ENCODE results near the gene CYB5R4.

CYB5R4 gene, protein sequence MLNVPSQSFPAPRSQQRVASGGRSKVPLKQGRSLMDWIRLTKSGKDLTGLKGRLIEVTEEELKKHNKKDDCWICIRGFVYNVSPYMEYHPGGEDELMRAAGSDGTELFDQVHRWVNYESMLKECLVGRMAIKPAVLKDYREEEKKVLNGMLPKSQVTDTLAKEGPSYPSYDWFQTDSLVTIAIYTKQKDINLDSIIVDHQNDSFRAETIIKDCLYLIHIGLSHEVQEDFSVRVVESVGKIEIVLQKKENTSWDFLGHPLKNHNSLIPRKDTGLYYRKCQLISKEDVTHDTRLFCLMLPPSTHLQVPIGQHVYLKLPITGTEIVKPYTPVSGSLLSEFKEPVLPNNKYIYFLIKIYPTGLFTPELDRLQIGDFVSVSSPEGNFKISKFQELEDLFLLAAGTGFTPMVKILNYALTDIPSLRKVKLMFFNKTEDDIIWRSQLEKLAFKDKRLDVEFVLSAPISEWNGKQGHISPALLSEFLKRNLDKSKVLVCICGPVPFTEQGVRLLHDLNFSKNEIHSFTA

GRCh38 chr6:83859410-83860358 is at the start of gene CYB5R4:
Gene CYB5R4 (plus strand): TSS chr6:83859689. CDS start chr6:83859783, 94 bp downstream.
- DNase-seq (ENCODE audit: low read depth) = peak; percentile 91

DNA sequence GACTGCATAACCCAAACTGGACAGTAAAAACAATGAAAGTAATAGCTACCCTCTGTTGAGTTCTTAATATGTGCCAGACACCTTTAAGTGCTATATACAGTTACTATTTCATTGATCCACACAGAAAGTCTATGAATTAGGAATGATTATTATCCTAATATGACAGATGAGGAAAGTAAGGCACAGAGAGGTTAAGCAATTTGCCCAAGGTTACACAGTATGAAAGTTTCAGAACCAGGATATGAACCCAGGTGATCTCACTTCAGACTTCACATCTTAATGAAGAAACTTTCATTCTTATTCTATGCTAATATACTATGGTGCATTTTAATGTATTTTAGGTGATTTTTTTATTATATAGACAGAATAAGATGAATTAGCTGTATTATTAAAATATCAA is 46.9 kb upstream of the CYB5R4 start:
- no peak for DNase-seq (ENCODE audit: low read depth)

- DNase-seq (ENCODE audit: low read depth) = no peak
These were observed 43.7 kb upstream of the CYB5R4 start for GRCh38 chr6:83815631-83816272.

GRCh38 chr6:83822629-83823169 is 36.8 kb upstream of the CYB5R4 start:
- DNase-seq (ENCODE audit: low read depth) = no peak

DNA sequence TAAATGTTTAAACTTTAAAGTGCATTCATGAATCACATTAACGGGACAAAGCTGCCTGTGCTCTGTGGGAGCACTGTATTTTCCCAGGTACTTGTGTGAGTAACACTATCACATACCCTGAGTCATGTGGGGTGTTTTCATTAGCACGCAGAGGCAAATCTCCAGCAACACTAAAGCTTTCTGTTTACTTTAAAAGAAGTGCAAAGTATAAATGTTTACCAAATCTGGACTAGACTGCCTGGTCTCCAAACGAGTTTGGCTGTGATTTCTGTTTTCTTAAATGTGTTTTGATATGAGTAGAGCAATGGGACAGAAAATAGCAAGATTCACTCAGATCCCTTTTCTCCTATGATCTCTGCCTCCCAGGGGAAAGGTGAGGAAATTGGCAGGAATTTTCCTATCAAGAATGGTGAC is 35.1 kb upstream of the CYB5R4 start:
- no peak for DNase-seq (ENCODE audit: low read depth)

GRCh38 chr6:83824831-83825230 is 34.7 kb upstream of the CYB5R4 start:
- DNase-seq (ENCODE audit: low read depth) = no peak

- no peak for DNase-seq (ENCODE audit: low read depth)
These were observed 32.4 kb upstream of the CYB5R4 start for GRCh38 chr6:83827050-83827449.

DNA sequence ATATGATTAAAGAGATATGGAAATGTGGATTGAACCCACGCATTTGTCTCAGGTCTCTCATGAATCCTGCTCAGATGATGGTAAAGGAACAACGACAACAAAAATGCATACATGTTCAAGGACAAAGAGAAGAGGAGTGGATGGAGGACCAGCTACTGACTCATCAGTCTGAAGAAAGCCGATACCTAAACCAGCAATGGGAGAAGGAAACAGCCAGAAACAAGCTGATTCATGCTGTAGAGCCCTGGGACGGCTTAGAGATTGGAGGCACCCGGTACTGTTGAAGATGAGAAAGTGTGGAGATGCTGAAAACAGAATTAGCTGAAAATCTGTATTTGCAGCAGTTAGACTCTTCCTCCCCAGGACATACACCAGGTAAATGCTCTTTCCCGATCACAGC is 20.8 kb upstream of the CYB5R4 start:
- DNase-seq (ENCODE audit: low read depth) = no peak

DNA sequence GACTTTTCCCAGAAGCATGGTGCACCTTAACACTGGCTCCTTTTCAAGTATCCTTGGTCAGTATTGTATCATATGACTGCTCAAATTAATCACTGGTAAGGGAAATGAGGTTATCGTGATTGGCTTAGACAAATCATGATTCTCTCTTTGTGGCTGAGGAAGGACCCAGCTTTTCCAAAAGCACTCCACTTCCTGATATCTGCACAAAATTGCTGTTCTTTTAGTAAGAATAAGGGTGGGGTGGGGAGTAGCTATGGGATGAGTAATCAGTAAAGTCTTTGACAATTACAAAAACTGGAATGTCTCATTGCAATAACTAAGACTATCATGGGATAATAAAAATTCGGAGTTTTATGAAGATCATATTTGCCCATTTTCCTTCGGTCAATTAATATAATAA is 15.3 kb upstream of the CYB5R4 start:
- DNase-seq (ENCODE audit: low read depth) = no peak

DNA sequence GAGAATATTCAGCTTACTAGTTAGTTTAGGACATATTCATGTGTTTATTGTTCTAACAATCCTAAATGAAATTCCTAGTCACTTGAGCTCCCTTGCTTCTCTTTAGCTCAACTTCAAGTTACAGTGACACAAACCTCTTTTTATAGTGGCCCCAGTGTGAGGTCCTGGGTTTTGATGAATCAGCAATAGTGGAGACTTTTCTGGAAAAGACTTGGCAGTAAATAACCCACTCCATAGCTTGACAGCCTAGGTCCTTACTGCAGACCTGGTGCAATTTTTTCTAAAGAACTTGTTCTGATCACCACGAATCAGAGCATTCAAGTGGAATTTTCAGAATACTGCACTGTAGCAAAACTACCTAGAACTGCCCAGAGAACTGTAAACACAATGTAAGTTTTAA is 13.2 kb upstream of the CYB5R4 start:
- DNase-seq (ENCODE audit: low read depth) = no peak

- no peak for DNase-seq (ENCODE audit: low read depth)
These were observed 12.3 kb upstream of the CYB5R4 start for GRCh38 chr6:83847179-83847578.

DNA sequence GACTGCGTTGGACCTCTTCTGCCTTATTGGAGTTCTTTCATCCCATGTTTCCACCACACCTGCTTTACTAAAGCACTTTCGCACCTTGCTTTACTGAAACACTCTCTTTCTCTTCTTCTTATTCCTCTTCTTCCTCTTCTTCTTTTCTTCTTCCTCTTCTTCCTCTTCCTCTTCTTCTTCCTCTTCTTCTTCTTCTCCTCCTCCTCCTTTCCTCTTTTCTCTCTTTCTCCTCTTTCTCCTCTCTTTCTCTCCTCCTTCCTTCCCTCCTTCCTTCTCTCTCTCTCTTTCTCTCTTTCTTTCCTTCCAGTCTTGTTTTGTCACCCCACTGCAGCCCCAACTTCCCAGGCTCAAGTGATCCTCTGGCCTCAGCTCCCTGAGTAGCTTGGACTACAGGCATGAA is 10.4 kb upstream of the CYB5R4 start:
- DNase-seq (ENCODE audit: low read depth) = no peak

GRCh38 chr6:83849610-83850009 is 9.9 kb upstream of the CYB5R4 start:
- DNase-seq (ENCODE audit: low read depth) = no peak

- no peak for DNase-seq (ENCODE audit: low read depth)
These were observed 6.8 kb upstream of the CYB5R4 start for GRCh38 chr6:83852528-83853177.

DNA sequence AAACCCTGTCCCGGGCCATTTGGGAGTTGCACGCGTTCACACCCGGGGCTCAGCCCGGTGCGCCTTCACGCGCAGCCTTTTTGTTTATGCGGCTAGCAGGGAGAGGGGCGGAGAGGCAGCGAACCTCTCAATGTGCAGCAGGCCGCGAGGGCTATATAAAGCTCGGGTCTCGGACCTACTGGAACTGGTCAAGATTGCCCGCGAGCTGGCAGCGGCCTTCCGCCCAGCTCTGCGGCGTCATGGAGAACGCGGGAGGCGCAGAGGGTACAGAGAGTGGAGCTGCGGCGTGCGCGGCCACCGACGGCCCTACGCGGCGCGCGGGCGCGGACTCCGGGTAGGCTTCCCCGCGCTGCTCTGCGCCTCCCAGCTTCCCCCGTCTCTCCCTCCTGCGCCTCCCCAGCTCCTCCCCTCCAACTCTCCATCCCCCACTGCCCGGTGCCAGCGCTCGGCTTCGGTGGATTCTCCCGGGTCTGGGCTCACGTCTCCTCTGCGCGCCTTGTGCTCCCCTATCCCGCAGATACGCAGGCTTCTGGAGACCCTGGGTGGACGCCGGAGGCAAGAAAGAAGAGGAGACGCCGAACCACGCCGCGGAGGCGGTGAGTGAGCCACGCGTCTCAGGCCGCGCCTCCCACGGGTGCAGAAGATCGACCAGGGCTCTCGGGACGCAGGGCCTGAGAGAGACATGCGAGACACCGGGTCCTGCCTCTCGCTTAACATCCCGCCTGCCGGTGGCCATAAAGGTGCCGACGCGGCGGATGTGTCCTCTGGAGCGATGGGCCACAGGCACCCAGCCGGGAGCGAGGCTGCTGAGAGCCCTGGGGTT is 6.1 kb upstream of the CYB5R4 start, which contains the start of gene RIPPLY2:
TSS of gene RIPPLY2 (plus strand) at position 183 of the 823 bp plus-strand sequence. CDS start at position 240, 57 bp downstream.
- no peak for DNase-seq (ENCODE audit: low read depth)

GRCh38 chr6:83854001-83854501 is 5.4 kb upstream of the CYB5R4 start:
- no peak for DNase-seq (ENCODE audit: low read depth)

DNA sequence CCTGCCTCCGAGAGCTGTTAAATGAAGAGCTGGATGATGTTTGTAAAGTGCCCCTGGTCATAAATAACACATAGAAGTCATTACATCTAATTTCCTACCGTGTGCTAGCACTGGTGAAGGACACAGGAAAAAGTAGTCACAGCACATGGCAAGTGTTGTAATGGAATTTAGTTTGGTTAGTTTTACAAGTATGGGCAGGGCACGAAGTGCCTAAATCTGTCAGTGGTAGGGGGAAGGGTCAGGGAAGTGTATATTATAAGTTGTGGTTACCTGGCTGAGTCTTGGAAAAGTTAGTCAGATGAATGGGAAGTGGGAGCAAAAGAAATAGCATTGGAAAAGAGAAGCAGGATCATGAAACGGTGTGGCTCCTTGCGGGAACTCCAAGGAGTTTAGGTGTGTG is 4.7 kb upstream of the CYB5R4 start:
- no peak for DNase-seq (ENCODE audit: low read depth)

DNA sequence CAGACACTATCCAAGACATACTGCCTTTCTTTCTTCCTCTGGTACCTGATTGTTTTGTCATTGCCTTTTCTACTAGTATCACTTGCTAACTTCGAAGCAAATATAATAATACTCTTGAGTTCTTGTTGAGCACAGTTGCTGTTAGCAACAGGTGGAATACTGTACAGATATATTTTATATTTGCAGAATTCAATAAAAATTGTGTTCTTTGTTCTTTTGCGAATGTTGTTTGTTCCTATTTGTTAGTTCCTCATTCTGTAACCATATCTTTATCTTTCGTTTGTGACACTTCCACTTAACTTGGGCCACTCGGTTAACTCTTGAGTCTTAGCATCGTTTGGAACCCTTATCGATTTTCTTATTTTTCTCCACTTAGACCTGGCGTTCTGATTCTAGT is 868 bp downstream of the CYB5R4 start:
- DNase-seq (ENCODE audit: low read depth) = no peak

DNA sequence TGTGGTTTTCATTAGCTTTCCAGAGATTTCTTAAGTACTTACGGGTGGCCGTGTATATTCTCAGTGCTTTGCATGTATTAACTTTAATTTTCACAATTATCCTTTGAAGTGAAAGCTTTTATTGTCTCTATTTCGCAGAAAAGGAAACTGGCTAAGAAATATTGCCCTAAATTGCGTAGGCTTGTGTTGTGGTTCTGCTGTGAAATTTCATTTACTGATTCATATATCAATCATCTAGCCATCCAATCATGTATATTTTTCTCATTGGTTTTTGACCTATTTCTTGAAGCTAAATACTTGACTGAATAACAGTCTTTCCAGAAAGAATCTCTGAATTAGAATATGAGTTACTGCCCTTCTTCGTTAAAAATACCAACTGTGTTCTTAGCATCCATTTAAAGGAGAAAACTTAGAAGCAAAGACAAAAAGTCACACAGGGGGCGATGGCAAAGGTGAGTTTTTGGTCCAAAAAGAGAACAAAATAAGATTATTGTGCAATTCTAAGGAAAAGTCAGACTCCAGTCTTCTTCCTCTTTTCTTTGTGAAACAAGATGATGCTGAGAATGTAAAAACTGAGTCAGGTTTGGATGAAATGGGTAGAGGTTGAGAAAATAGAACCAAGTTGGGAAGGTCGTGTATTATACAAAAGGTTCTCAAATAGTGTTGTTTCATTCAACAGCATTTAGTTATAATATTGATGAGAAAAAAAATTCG is 1.4 kb downstream of the CYB5R4 start:
- no peak for DNase-seq (ENCODE audit: low read depth)

Measured in activated T-cell treated with anti-CD3 and anti-CD28 coated beads for 48 hours (primary cell).